Psoas muscle (tissue), 8 donors: Measurements from ENCODE around the gene LRCH3. TPM values are rescaled to one million over a fixed set of nuclear protein-coding genes. Genes with fewer than 3 reads are reported as not detected.

ENCODE experiments used
- ATAC-seq, 4 donors: fragments of 200-7000 bp; cut with Tn5 transposase; one replicate each; pipeline ENCODE4 v1.9.1; 2020; ENCODE audit warnings: moderate library complexity in 3 of 4, mild to moderate bottlenecking in 2 of 4
- DNase-seq, 2 donors: peaks; one replicate each; pipeline ENCODE4 v3.0.0-alpha.2; 2020
- H3K27ac ChIP-seq: fragments of 200-600 bp; one replicate; pipeline ENCODE4 v1.8.0; 2022
- H3K27me3 ChIP-seq, 3 donors: fragments of 200-600 bp in 1 of 3; one replicate each; pipeline versions ENCODE4 v1.6.1 to v1.8.0; 2013 to 2022; ENCODE audit warnings: low read length in 2 of 3, mild to moderate bottlenecking in 2 of 3, moderate library complexity in 1 of 3; ENCODE audit not compliant: insufficient read depth in 3 of 3
- H3K36me3 ChIP-seq, 2 donors: fragments of 200-600 bp in 1 of 2; one replicate each; pipeline versions ENCODE4 v1.6.1 to v1.8.0; 2013 to 2022; ENCODE audit warnings: low read depth in 1 of 2, mild to moderate bottlenecking in 1 of 2, moderate library complexity in 1 of 2; ENCODE audit not compliant: insufficient read depth in 1 of 2
- H3K4me1 ChIP-seq: fragments of 200-600 bp; one replicate; pipeline ENCODE4 v1.8.0; 2022
- H3K4me3 ChIP-seq: fragments of 200-600 bp; one replicate; pipeline ENCODE4 v1.8.0; 2022; ENCODE audit warnings: mild to moderate bottlenecking
- H3K9me3 ChIP-seq: fragments of 200-600 bp; one replicate; pipeline ENCODE4 v1.8.0; 2022
- WGBS, 3 donors: extraction: QIAGEN DNeasy Blood & Tissue Kit; methylation state at CpG; one replicate each; pipeline versions ENCODE4 v1.1.6 to v1.1.7; 2013; 5-methylcytosine and 5-hydroxymethylcytosine counted together
- intact Hi-C, 2 donors: fragments of 100-400 bp; cut with DNase I; formaldehyde crosslinking; loops; one replicate each; pipeline versions ENCODE4 v1.11.0 to v1.14.2; 2022
- polyA plus RNA-seq, 3 donors: library from polyadenylated mRNA; stranded (reverse); fragments of 200-250 nt; gene quantifications; one replicate each; pipeline ENCODE4 v1.2.3, GENCODE V29; 2013
- total RNA-seq, 4 donors: library from RNA; stranded (reverse); fragmentation: NEBNext Ultra II Directional in 2 of 4; extraction: Animal tissue kit (Norgen Biotek cat#: 25700) in 2 of 4; gene quantifications; one replicate each; pipeline versions ENCODE4 v1.2.1 to v1.2.4, GENCODE V29; 2021 to 2023
- TF ChIP-seq, protein P1 (sequence below): fragments of 200-600 bp; IDR thresholded peaks from one replicate; pipeline ENCODE4 v1.8.0; 2022; ENCODE audit warnings: antibody characterized with exemption
- donor health status: healthy with polysubstance abuse.
- donor health status: DM: no; HTN: no; CAD: no; lungs with moderate emphysema.
- donor health status: Bipolar disorder and iron deficiency.
- donor health status: healthy.
- donor health status: DM: yes; HTN: yes; CAD: no.
- donor health status: DM: no; HTN: no; CAD: no.
- donor health status: DM: no; HTN: no; CAD: no.
- donor health status: DM: yes; HTN: yes; CAD: no.

LRCH3 gene
- total and polyA plus RNA-seq, 7 donors = 7.0 to 29.5 (median 16.9) TPM

- H3K4me1 ChIP-seq = peaks cover 48% of the 10 kb centered on the region
Observed at GRCh38 chr3:197748597-197749314, 42.3 kb upstream of the LRCH3 start.

GRCh38 chr3:197749315-197749600, 41.8 kb upstream of the LRCH3 start:
- Histone ChIP-seq H3K27me3 (no peaks in the 10 kb centered on the region), H3K4me3 (peak overlapping the region; percentile 92), H3K27ac (peak overlapping the region; percentile 99), H3K4me1 (peaks cover 51% of the 10 kb centered on the region), H3K9me3 (no peaks in the 10 kb centered on the region), H3K36me3 (no peaks in the 10 kb centered on the region)
- TF ChIP-seq, protein P1, sequence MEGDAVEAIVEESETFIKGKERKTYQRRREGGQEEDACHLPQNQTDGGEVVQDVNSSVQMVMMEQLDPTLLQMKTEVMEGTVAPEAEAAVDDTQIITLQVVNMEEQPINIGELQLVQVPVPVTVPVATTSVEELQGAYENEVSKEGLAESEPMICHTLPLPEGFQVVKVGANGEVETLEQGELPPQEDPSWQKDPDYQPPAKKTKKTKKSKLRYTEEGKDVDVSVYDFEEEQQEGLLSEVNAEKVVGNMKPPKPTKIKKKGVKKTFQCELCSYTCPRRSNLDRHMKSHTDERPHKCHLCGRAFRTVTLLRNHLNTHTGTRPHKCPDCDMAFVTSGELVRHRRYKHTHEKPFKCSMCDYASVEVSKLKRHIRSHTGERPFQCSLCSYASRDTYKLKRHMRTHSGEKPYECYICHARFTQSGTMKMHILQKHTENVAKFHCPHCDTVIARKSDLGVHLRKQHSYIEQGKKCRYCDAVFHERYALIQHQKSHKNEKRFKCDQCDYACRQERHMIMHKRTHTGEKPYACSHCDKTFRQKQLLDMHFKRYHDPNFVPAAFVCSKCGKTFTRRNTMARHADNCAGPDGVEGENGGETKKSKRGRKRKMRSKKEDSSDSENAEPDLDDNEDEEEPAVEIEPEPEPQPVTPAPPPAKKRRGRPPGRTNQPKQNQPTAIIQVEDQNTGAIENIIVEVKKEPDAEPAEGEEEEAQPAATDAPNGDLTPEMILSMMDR = no peak
- ATAC-seq = peak; percentile 42 to 57 (median 47)
- no peak for DNase-seq
- 0 to 1% (median 0%) methylated on average over 17 to 18 of the region's 18 CpGs for WGBS, 3 donors
- intact Hi-C loops = loop anchor here in 1 of 2 donors (2.0 kb wide), 1 partner anchor 36 kb away; no protein-coding TSS in a partner anchor

More at GRCh38 chr3:197748597-197749314, 42.3 kb upstream of the LRCH3 start:
- TF ChIP-seq, protein P1 = no peak
- ATAC-seq (peak; percentile 29 to 58 (median 37)), DNase-seq (no peak)
- intact Hi-C loops = loop anchor here (1.0 to 2.0 kb wide), 2 partner anchors 35 to 36 kb away; no protein-coding TSS in a partner anchor
- 10 to 20% (median 11%) methylated on average over 12 of the region's 12 CpGs for WGBS, 3 donors
- peak overlapping the region; percentile 99 for H3K27ac ChIP-seq
- no peaks in the 10 kb centered on the region for H3K27me3 ChIP-seq
- H3K36me3 ChIP-seq = no peaks in the 10 kb centered on the region
- peak overlapping the region; percentile 92 for H3K4me3 ChIP-seq
- no peaks in the 10 kb centered on the region for H3K9me3 ChIP-seq

DNA sequence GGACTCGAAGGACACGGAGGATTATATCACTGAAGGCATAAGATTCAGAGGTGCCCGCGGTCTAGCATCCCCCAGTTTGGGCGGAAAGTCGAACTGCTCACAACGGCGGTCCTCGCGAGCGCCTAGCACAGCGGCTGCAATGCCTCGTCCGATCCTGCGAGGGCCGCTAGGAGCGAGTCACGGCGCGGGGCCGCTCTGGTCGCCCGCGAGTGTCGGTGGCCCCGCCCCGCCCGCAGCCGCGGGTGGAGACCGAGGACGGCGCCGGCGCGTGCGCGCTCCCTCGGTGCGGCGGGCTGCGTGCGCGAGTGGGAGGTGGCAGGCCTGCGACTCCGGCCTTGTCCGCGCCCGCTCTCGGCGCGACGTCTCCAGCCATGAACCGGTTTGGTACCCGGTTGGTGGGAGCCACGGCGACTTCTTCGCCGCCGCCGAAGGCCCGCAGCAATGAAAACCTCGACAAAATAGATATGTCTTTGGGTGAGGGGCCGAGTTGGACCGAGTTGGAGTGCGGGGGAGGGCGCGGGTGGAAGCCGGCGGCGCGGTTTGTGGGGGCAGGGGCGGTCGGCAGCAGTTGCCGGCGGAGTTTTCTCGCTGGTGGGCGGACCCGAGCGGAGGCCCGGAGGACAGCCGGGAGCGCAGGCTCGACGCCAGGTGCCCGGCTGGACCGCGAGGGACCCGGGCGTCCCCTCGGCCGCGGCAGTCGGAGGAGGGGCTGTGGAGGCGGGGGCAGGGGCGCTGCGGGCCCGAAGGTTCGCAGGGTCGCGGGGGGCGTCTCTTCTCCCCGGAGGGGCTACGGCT, 41.3 kb upstream of the LRCH3 start, which contains the start of gene FYTTD1:
FYTTD1 (plus strand) TSS at position 283 of the 795 bp plus-strand sequence; CDS start at position 372, 89 bp downstream.
- Histone ChIP-seq H3K4me1 (peaks cover 54% of the 10 kb centered on the region), H3K27me3 (no peaks in the 10 kb centered on the region), H3K4me3 (peak within 1 kb of the TSS; percentile 92), H3K9me3 (no peaks in the 10 kb centered on the region), H3K36me3 (no peaks in the 10 kb centered on the region), H3K27ac (peak within 1 kb of the TSS; percentile 99)
- intact Hi-C loops = loop anchor here (2.0 to 5.0 kb wide), 2 partner anchors 37 to 43 kb away; partner anchors contain the start of gene LRCH3 (in 1 of the 2)
- TF ChIP-seq, protein P1 = peak; percentile 55
- WGBS, 3 donors = 0 to 1% (median 0%) methylated on average over 66 to 104 of the region's 104 CpGs
- peak; percentile 94 to 97 for DNase-seq
- peak; percentile 83 to 87 (median 86) for ATAC-seq

GRCh38 chr3:197750396-197750831, 40.6 kb upstream of the LRCH3 start:
- ATAC-seq = peak; percentile 49 to 62 (median 53)
- Histone ChIP-seq H3K4me1 (peaks cover 55% of the 10 kb centered on the region), H3K9me3 (no peaks in the 10 kb centered on the region), H3K36me3 (no peaks in the 10 kb centered on the region), H3K27me3 (no peaks in the 10 kb centered on the region), H3K27ac (peak overlapping the region; percentile 99), H3K4me3 (peak overlapping the region; percentile 92)
- WGBS, 3 donors = 0 to 1% (median 0%) methylated on average over 31 to 43 of the region's 43 CpGs
- TF ChIP-seq, protein P1 = peak; percentile 4
- intact Hi-C loops = loop anchor here in 1 of 2 donors (5.0 kb wide), 1 partner anchor 42 kb away; the partner anchor contains the start of gene LRCH3
- DNase-seq = peak; percentile 70 to 83
